Activated CD8-positive, alpha-beta memory T cell treated with anti-CD3 and anti-CD28 coated beads, Interleukin-2, amount 10 ng/mL, durations not matched to agents 7 days and 5 days (primary cell): ENCODE measurements around the gene TCEAL1. TPM values are rescaled to one million over a fixed set of nuclear protein-coding genes. Genes with fewer than 3 reads are reported as not detected.
"Not testable (repeated sequence)": the region's sequence is repeated elsewhere in the genome, so short reads cannot be mapped to it uniquely, and the experiment has no call there.

Experiments used
- ATAC-seq: fragments of 150-1000 bp; cut with Tn5 transposase; one replicate; pipeline ENCODE4 v1.10.0; 2021; ENCODE audit warnings: moderate library complexity
- CTCF ChIA-PET: fragments of 350-600 bp; sonication (Branson Sonifier 250); formaldehyde crosslinking; loops from one replicate; lab custom pipeline; 2021; ENCODE audit warnings: antibody characterized with exemption; lab: Charles Lee
- DNase-seq: peaks from one replicate; pipeline ENCODE4 v3.0.0-alpha.2; 2020
- H3K27ac Mint-ChIP-seq: one replicate; pipeline ENCODE4 v1.8.0; 2021; ENCODE audit warnings: mild to moderate bottlenecking, mixed read lengths
- H3K27me3 Mint-ChIP-seq: one replicate; pipeline ENCODE4 v1.8.0; 2021; ENCODE audit warnings: mixed read lengths
- H3K36me3 Mint-ChIP-seq: one replicate; pipeline ENCODE4 v1.8.0; 2021; ENCODE audit warnings: mild to moderate bottlenecking, mixed read lengths
- H3K4me1 Mint-ChIP-seq: one replicate; pipeline ENCODE4 v1.8.0; 2021; ENCODE audit warnings: mixed read lengths
- H3K4me3 Mint-ChIP-seq: one replicate; pipeline ENCODE4 v1.8.0; 2021; ENCODE audit warnings: mild to moderate bottlenecking, moderate library complexity, mixed read lengths
- H3K9me3 Mint-ChIP-seq: one replicate; pipeline ENCODE4 v1.8.0; 2022; ENCODE audit warnings: low read depth, mixed read lengths
- total RNA-seq, 2 experiments: library from RNA; stranded (reverse); gene quantifications; one replicate each; pipeline ENCODE4 v1.2.3, GENCODE V29; 2021

TCEAL1 gene
- total RNA-seq, 2 experiments from 2014 or later = 6.7 to 10.3 TPM

- H3K27me3 Mint-ChIP-seq = peaks cover 6% of the 10 kb centered on the region
These were observed 18.9 kb downstream of the TCEAL1 start for GRCh38 chrX:103647630-103648029.

GRCh38 chrX:103651151-103651773 is 22.5 kb downstream of the TCEAL1 start:
- ATAC-seq (no peak), DNase-seq (no peak)
- H3K27ac Mint-ChIP-seq = no peak overlapping the region
- H3K4me1 Mint-ChIP-seq = peaks cover 2% of the 10 kb centered on the region
- CTCF ChIA-PET = no interaction called here
- H3K36me3 Mint-ChIP-seq = no peaks in the 10 kb centered on the region
- H3K27me3 Mint-ChIP-seq = peaks cover 6% of the 10 kb centered on the region
- no peaks in the 10 kb centered on the region for H3K9me3 Mint-ChIP-seq
- no peak overlapping the region for H3K4me3 Mint-ChIP-seq

More at GRCh38 chrX:103647630-103648029, 18.9 kb downstream of the TCEAL1 start:
- ATAC-seq (no peak), DNase-seq (no peak)
- Mint-ChIP-seq H3K27ac (no peak overlapping the region), H3K4me1 (no peaks in the 10 kb centered on the region), H3K9me3 (no peaks in the 10 kb centered on the region), H3K4me3 (no peak overlapping the region), H3K36me3 (no peaks in the 10 kb centered on the region)
- CTCF ChIA-PET = no interaction called here

DNA sequence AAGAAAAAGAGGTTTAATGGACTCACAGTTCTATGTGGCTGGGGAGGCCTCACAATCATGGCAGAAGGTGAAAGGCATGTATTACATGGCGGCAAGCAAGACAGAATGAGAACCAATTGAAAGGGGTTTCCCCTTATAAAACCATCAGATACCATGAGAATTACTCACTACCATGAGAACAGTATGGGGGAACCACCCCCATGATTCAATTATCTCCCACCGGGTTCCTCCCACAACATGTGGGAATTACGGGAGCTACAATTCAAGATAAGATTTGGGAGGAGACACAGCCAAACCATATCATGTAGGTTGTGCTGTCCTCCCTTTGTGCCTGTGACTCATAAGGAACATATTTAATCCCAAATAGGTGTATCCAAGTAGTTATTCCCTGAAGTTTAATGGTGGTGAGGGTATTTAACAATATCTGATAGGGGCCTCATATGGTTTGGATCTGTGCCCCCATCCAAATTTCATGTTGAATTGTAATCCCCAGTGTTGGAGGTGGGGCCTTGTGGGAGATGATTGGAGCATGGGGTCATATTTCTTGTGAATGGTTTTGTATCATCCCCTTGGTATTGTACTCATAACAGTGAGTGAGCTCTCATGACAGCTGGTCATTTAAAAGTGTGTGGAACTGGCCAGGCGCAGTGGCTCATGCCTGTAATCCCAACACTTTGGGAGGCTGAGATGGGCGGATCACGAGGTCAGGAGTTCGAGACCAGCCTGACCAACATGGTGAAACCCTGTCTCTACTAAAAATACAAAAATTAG is 26.6 kb downstream of the TCEAL1 start:
- H3K4me1 Mint-ChIP-seq, H3K27me3 Mint-ChIP-seq, ATAC-seq, H3K9me3 Mint-ChIP-seq, CTCF ChIA-PET, DNase-seq, H3K27ac Mint-ChIP-seq, H3K4me3 Mint-ChIP-seq, H3K36me3 Mint-ChIP-seq: not testable (repeated sequence)

- peaks cover 2% of the 10 kb centered on the region for H3K36me3 Mint-ChIP-seq
- CTCF ChIA-PET = no interaction called here
These were observed 27.8 kb downstream of the TCEAL1 start for GRCh38 chrX:103656617-103657016.

DNA sequence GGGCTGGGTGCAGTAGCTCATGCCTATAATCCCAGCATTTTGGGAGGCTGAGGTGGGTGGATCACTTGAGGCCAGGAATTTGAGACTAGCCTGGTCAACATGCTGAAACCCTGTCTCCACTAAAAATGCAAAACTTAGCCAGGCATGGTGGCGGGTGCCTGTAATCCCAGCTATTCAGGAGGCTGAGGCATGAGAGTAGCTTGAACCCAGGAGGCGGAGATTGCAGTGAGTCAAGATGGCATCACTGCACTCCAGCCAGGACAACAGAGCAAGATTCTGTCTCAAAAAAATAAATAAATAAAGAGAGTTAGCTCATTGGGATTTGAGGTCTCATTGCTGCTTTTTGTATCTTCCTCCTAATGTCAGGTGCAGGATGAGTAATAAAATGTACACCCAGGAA is 28.3 kb downstream of the TCEAL1 start:
- H3K27ac Mint-ChIP-seq, H3K4me3 Mint-ChIP-seq, DNase-seq, H3K36me3 Mint-ChIP-seq, H3K27me3 Mint-ChIP-seq, H3K9me3 Mint-ChIP-seq, CTCF ChIA-PET, H3K4me1 Mint-ChIP-seq, ATAC-seq: not testable (repeated sequence)

More at GRCh38 chrX:103656617-103657016, 27.8 kb downstream of the TCEAL1 start:
- DNase-seq (no peak), ATAC-seq (no peak)
- H3K4me3 Mint-ChIP-seq = no peak overlapping the region
- no peaks in the 10 kb centered on the region for H3K9me3 Mint-ChIP-seq
- no peaks in the 10 kb centered on the region for H3K27me3 Mint-ChIP-seq
- H3K27ac Mint-ChIP-seq = no peak overlapping the region
- H3K4me1 Mint-ChIP-seq = peaks cover 9% of the 10 kb centered on the region

DNA sequence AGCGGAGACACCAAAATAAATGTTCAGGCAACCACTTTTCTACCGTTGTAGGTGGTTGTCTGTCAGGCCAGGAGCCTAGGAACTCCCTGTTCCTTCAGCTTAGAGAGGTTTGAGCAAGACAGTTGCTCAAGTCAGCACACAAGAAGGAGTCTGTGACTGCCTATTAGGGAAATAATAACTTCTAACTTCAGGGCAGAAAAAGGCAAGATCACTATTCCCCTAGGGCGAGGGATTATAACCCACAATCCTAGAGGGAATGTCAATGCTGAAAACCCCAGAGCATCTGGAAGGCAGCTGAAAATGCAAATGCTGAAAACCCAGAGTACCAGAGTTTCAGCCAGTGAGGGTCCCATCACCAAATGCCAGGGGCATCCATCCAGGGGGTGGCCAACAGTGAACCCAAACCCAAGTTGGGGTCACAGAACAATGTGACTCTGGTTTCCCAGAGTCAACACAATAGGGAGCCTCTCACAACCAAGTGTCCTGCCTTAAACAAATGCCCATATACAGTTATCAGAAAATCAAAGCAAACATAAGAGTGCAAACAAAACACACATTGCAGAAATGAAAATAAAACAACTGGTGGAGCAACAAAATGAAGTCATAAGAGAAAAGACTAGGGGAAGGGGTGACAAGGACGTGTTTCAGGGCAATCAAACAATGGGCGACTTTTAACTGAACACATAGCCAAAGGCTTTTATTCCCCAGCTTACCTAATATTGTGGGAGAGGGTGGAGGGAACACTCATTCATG is 30.1 kb downstream of the TCEAL1 start:
- Mint-ChIP-seq H3K9me3 (no peaks in the 10 kb centered on the region), H3K27ac (no peak overlapping the region)

DNA sequence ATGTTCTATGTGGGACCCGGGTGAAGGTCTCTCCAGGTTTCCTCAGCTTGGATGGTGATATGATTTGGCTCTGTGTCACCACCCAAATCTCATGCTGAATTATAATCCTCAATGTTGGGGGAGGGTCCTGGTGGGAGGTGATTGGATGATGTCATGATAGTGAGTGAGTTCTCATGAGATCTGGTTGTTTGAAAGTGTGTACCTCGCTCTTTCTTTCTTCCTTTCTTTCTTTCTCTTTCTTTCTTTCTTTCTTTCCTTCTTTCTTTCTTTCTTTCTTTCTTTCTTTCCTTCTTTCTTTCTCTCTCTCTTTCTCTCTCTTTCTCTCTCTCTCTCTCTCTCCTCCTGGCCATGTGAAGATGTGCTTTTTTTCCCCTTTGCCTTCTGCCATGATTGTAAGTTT is 30.7 kb downstream of the TCEAL1 start:
- CTCF ChIA-PET, H3K9me3 Mint-ChIP-seq, DNase-seq, H3K27me3 Mint-ChIP-seq, H3K27ac Mint-ChIP-seq, H3K36me3 Mint-ChIP-seq, H3K4me1 Mint-ChIP-seq, ATAC-seq, H3K4me3 Mint-ChIP-seq: not testable (repeated sequence)

More for the DNA sequence above, 30.1 kb downstream of the TCEAL1 start:
- no peak overlapping the region for H3K4me3 Mint-ChIP-seq
- ATAC-seq (no peak), DNase-seq (no peak)
- peaks cover 2% of the 10 kb centered on the region for H3K36me3 Mint-ChIP-seq
- H3K27me3 Mint-ChIP-seq = peaks cover 3% of the 10 kb centered on the region
- peaks cover 9% of the 10 kb centered on the region for H3K4me1 Mint-ChIP-seq
- CTCF ChIA-PET = no interaction called here

DNA sequence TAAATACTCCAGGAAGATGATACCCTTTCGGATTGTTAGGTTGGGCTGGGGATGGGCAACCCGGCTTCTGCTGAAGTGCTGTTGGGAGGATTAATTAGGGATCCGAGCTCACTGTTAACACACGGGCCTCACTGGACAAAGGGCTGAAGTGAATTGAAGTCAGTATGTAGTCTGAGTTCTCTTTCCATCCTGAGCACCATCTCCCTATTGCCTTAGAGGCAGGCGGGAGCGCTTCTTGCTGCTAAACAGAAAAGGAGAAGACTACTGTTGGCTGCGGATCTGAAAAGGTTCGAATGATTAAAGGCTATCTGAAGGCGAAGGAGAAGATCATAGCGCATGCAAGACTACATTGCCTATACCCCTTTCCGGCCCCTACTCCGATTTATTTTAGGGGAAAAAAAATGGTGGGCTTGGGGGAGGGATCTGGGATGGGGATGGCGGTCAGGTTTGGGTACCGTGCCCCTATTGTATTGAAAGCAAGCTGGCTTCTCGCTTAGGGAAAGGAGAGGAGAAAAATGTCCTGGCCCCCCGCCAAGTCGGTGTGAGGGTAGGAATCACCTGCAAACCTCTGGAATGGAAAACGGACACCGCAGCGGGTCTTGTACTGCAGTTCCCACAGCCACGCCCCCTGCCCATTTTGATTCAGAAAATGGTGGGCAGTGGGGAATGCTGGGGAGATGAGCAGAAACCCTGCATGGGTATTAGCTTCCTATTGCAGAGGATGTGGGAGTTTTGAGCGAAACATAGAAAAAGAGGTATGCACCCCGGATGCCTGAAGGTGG is 35.4 kb downstream of the TCEAL1 start:
- no peaks in the 10 kb centered on the region for H3K4me1 Mint-ChIP-seq
- H3K9me3 Mint-ChIP-seq = no peaks in the 10 kb centered on the region
- H3K27ac Mint-ChIP-seq = no peak overlapping the region
- CTCF ChIA-PET = no interaction called here
- no peak for DNase-seq
- H3K36me3 Mint-ChIP-seq = no peaks in the 10 kb centered on the region
- no peak for ATAC-seq
- peaks cover 7% of the 10 kb centered on the region for H3K27me3 Mint-ChIP-seq
- no peak overlapping the region for H3K4me3 Mint-ChIP-seq

DNA sequence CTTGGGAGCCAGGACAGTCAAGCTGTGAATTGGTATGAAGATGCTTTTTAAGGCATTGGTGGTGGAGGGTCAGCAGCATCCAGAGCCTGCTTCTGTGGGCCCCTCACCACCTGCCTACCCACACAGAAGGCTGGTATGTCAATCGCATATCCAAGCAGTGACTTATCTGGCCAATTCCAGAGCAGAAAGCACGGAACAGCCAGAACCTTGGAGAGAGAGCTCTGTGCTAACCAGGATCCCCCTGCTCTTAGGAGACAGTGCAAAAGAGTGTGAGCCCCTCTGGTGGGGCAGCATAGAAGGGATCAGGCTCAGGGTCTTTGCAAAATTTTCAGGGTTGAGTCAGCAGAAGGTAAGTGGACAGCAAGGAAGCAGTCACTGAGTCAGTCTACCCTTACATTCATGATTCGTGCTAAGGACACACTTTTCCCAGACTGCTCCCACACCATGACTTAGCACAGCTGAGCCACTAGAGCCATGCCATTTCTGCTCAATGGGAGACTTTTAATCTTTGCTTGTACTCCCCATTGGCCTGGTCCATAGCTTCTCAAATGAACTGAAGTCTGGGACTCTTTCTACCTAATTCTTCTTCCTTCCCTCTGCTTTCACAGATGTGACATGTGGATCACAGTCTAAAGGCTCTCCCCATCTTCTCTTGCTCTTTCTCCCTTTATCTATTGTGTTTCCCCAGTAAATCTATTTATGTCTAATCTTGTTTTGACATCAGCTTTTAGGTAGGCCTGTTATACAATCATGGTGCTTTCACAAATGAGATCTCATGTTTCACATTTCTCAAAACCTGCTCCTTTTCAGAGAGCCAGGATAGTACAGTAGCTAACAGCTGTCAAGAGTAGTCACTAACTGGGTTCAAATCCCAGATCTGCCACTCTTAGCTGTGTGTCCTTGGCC is 37.7 kb downstream of the TCEAL1 start:
- Mint-ChIP-seq H3K27ac (no peak overlapping the region), H3K36me3 (no peaks in the 10 kb centered on the region), H3K4me1 (no peaks in the 10 kb centered on the region), H3K4me3 (no peak overlapping the region), H3K9me3 (no peaks in the 10 kb centered on the region), H3K27me3 (peaks cover 7% of the 10 kb centered on the region)
- ATAC-seq (no peak), DNase-seq (no peak)
- CTCF ChIA-PET = no interaction called here

GRCh38 chrX:103669745-103670144 is 41.0 kb downstream of the TCEAL1 start:
- H3K27ac Mint-ChIP-seq = no peak overlapping the region
- ATAC-seq (no peak), DNase-seq (no peak)
- no peaks in the 10 kb centered on the region for H3K9me3 Mint-ChIP-seq
- no peaks in the 10 kb centered on the region for H3K36me3 Mint-ChIP-seq
- H3K27me3 Mint-ChIP-seq = no peaks in the 10 kb centered on the region
- H3K4me1 Mint-ChIP-seq = no peaks in the 10 kb centered on the region
- no peak overlapping the region for H3K4me3 Mint-ChIP-seq
- CTCF ChIA-PET = no interaction called here

- Mint-ChIP-seq H3K36me3 (peaks cover 23% of the 10 kb centered on the region), H3K4me1 (no peaks in the 10 kb centered on the region), H3K4me3 (no peak overlapping the region), H3K27ac (no peak overlapping the region), H3K27me3 (no peaks in the 10 kb centered on the region), H3K9me3 (no peaks in the 10 kb centered on the region)
- ATAC-seq = no peak
- DNase-seq = no peak
- CTCF ChIA-PET = no interaction called here
These were observed 46.0 kb downstream of the TCEAL1 start for GRCh38 chrX:103674531-103675454.
